HG03571 (cell line): ENCODE measurements around the gene TALDO1.

Source experiments
- ATAC-seq: cut with Tn5 transposase; IDR thresholded peaks from one replicate; pipeline ENCODE4 v1.9.1; 2021; ENCODE audit not compliant: unreplicated experiment

The TALDO1 gene

GRCh38 chr11:767238-767637, 20.0 kb downstream of the TALDO1 start:
- ATAC-seq, result no peak

DNA sequence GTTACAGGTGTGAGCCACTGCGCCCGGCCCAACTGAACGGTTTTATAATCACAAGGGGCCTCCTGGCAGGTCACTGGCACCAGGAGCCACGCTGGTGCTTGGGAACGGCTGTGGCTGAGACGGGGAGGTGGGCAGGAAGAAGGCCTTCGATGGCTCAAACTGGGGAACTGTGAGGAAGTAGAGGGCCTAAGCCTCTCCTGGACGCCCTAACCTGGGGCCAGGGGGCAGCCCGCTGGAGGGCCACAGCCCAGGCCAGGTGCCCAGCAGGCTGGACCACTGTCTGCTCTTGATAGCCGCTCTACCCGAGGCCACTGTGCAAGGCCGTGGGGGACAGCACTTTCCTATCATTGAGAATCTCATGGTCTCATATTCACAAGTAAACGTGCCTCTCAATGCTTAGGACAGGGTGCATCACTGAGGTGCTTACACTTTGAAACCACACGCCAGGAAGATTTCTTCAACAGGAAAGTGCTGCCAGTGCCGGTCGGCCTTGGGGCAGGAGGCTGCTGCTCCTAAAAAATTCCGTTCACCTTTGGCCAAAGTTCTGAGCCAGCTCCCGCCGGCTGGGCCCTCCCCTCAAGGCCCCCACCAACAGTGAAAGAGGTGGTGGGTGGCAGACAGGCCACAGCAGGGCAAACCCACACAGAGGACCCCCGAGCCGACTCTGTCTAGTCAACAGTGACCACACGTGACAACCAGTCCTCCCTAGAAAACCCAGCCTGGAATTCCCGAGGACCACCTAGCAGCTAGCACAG, 22.8 kb downstream of the TALDO1 start:
- no peak for ATAC-seq

DNA sequence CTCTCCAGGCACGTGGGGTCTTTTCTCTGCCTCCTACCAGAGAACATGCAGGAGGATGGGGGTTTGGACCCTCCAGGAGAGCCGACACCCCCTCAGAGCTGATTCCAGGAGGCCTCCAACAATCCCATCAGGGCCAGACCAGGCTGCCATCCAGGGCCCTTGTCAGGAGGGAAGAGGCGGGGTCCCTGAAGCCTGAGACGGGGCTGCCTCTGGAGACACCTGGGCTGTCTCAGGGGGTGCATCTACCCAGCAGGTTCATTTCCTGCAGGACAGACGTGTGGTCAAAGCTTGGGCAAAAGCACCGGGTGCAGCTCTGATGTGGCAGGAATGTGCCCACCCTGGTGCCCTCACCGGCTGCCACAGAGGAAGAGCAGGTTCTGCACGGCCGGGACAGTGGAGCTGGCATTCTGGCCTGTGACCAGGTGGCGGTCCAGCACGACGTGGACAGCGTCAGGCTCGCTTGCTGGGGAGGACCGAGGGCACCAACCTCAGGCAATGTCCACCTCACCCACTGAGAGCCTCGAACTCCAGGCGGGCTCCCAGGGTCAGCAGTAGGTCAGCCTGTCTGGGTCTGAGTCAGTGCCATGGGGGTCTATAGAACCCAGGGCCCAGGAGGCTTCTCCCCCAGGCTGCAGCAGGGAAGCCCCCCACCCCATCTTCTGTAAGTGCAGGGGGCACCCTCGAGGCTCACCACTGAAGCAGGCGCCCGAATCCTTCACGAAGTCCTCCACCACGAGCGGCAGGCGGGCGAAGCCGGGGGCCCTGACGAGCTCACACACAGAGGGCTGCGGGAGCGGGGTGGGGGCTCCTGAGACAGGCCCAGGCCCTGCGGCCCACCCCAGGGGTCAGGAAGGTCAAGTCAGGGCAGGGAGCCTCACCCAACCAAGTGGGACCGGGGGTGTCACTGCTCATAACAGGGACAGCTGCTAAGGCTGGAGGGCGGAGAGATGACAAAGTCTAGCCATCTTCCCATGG, 23.7 kb downstream of the TALDO1 start:
- ATAC-seq, result no peak

DNA sequence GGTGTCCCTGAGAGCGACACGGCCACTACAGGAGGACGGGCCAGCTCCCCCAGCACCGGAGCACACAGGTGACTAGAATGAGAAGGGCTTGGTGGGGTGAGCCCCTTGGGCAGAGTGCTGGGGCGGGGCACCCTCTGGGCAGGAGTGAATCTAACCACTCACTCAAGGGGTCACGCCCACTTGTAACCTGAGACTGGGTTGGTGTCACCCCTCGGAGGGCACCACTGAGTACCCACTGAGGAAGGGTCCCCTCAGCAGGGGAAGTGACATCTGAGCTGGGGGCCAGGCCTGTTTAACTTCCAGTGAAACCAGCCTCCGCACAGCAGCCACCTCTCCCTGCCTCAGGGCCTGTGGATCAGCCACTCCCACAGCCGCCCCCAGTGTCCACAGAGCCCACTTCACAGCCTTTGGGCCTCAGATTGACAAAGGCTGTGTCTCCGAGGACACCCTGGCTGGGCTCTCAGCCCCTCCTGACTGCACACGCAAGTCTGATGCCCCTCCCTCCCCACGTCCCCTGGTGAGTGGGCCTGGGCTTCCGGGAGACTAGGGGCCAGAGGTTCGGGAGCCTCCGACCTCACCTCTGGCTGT, 24.4 kb downstream of the TALDO1 start:
- ATAC-seq, result no peak

- no peak for ATAC-seq
Observed at GRCh38 chr11:772429-773390, 25.4 kb downstream of the TALDO1 start.

- ATAC-seq, result no peak
Observed at GRCh38 chr11:773425-773824, 26.2 kb downstream of the TALDO1 start.

DNA sequence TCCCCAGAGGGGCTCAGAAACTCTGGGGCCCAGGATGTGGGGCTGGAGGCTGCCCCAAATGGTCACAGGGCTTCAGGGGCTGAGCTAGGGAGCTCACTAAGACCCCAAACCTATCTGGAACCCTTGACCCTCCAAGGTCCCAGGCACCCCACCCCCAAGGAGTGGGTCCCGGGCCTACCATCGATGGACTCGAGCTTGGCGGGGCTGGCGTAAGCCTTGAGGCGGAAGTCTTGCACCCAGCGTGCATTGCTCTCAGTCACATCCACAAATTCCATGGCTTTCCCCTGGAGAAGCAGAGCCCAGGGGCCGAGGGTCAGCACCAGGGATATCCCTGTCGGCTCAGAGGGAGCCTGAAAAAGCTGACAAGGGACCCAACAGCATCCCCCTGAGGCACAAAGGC, 26.6 kb downstream of the TALDO1 start:
- ATAC-seq, result no peak

- ATAC-seq, result no peak
Observed at GRCh38 chr11:774873-775592, 27.8 kb downstream of the TALDO1 start.

GRCh38 chr11:776263-776560, 28.9 kb downstream of the TALDO1 start:
- no peak for ATAC-seq

DNA sequence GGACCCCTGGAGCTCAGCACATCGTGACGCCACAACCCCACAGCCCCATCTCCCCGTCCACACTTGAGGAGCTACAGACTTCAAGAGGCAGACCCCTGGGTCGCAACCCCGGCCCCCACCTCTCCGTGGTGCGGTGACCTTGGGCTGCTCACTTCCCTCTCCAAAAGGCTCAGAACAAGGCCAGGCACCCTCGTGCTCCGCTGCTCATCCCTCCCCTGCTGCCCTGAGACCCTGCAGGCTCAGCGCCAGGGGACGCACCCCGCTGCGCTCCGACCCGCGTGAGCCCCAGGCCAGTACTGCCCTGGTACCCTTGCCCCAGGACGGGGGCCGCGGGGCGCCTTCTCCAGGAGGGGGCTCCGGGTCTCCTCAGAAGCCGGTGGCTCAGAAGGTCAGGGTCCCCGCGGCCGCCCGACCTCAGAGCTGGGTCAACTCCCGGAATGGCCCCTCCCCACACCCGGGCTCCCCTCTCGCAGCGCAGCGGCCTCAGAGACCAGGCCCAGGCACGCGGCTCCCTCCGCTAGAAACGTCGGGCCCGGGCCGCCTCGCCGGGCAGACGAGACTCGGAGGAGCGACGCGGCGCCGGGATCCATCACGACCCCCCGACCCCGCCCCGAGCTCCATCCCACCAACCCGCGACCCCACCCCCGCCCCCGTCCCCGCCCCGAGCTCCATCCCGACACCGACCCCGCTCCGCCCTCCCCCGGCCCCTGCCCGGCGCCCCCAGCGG, 29.5 kb downstream of the TALDO1 start:
- ATAC-seq, result peak; percentile 20

DNA sequence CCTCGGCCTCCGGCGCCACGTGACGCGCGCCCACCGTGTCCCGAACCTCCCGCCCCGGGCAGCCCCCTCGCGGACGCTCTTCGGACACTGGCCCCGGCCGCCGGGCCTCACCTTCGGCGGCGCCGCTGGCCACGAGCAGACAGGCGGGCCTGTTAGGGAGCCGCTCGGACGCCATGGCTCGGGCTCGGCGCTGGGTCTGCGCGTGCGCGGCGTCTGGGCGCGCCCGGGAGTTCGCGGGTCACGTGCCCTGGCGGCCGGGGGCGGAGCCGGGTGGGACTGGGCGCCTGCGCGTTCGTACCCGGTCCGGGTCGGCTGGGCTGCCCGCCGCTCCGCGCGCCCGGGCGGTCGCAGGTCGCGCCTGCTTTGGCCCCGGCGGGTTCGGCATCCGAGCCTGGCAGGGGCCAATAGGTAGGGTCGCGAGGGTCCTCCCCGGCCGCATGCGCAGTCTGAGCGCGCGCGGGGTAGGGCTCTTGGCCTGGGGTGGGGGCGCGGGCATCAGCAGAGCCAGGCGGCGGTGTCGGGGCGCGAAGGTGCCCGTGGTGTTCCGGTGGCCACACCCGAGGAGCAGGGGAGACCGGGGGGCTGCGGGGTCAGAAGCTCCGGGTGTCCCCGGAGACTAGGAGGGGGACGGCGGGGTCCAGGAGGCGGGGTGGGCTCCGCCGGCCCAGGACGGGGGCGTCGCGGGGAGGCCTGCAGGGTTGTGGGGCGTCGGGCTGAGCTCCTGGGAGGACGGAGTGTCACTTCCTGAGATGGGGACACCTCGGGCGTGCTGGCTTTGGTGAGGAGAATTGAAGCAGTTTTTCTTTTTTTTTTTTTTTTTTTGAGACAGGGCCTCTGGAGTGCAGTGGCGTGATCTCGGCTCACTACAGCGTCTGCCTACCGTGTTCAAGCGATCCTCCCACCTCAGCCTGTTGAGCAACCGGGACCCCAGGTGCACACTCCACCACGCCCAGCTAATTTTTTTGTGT, 30.3 kb downstream of the TALDO1 start, which contains the start of gene GATD1:
GATD1 (minus strand) TSS at position 200 of the 968 bp plus-strand sequence; CDS start at position 175, 25 bp downstream.
- ATAC-seq, result peak; percentile 60

GRCh38 chr11:778976-779954, 32.0 kb downstream of the TALDO1 start:
- ATAC-seq, result no peak

DNA sequence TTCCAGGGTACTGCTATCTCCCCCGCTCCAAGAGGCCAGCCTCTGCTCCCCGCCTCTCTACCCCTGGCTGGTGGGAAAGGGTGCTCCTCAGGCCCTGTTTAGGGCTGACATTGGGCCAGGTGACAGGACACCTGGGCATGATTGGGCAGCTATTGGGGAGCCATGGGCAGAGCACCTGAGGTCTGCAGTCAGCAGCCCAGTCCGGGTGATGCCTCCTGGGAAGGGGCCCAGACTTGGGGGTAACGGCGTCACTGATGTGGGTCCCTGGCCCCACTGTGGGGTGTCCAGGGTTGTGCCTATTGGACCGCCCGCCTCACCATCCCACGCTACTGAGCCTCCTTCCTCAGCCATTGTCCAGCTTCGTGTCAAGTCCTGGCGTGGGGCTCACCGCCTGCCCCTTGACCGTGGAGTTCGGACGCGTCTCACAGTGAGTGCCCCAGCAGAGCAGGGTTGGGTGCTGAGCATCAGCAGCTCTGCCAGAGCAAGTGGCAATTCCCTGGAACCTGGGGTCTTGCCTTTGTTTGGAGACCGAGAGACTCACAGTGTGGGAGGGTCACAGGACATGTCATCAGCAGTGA, 32.8 kb downstream of the TALDO1 start:
- no peak for ATAC-seq

DNA sequence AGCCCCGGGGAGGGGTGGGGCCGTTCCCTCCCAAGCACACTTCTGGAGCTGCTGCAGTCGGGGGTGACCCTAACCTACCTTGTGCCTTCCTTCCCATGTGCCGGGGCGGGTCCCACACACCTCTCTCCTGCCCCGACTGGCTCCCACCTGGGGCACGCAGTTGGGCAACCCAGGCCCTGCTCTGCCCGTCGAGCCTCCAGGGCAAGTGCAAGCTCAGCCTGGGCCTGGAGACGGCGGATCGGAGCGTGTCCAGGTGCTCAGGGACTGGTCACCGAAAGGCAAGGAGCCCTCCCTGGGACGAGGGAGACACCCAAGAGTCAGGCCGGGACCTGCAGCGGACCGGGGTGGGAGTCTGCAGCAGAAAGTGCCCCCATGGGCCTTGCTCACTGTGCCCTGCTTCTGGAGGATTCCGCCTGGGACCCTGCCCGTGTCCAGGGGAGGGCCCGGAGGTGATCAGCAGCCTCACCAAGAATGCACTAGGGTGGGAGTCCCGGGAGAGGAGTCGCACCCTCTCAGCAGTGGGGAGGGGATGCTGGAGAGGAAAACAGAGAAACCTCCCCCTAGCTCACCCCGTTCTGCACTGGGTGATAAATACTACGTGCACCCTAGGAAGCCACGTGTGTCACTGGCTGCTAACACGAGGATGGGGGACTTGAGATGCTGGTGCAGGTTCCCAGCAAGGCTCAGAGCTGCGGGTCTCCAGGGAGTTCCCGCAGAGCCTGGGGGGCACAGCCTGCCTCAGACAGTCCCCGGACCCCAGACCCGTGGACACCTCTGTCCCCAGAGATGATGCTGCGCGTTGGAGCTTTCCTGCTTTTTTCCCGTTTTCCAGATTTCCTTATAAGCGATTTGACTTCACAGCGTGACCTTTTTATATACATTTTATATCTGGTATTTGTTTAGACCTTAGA, 35.3 kb downstream of the TALDO1 start:
- no peak for ATAC-seq

DNA sequence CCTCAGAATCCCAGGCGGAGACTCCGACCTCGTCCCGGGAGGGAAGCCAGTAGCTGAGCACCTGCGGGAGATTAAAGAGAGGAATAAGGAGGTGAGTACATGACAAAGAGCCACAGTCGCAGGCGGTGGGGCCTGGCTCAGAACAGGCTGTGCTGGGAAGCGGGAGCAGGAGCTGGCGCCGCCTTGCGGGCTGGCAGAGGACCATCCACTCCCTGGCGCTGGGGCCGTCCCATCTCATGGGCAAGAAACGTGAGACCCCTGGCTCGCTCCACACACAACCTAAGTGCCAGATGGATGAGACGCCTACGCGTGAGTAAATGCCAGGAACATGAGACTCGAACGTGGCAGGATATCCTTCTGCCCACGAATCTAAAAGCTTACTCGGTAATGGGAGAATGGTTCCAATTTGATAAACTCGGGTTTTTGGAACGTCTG, 36.3 kb downstream of the TALDO1 start:
- ATAC-seq, result no peak
